T-helper 2 cell treated with Interferon-gamma antibody and Interleukin-4, amounts not matched to agents 100 ng/mL and 5 ng/mL, for 36 hours (primary cell): ENCODE data around the gene ANKRD10. TPM values are rescaled to one million over a fixed set of nuclear protein-coding genes. Genes with fewer than 3 reads are reported as not detected.
"Not testable (repeated sequence)": the region's sequence is repeated elsewhere in the genome, so short reads cannot be mapped to it uniquely, and the experiment has no call there.

ENCODE experiments used
- intact Hi-C: fragments of 100-400 bp; cut with micrococcal nuclease; formaldehyde crosslinking; loops from one replicate; pipeline ENCODE4 v1.15.1; 2023
- total RNA-seq: library from RNA; stranded (reverse); gene quantifications from 2 replicates; pipeline ENCODE4 v1.2.3, GENCODE V29; 2022

Gene ANKRD10
- total RNA-seq, 1 donor from 2014 or later, result 124 TPM

DNA sequence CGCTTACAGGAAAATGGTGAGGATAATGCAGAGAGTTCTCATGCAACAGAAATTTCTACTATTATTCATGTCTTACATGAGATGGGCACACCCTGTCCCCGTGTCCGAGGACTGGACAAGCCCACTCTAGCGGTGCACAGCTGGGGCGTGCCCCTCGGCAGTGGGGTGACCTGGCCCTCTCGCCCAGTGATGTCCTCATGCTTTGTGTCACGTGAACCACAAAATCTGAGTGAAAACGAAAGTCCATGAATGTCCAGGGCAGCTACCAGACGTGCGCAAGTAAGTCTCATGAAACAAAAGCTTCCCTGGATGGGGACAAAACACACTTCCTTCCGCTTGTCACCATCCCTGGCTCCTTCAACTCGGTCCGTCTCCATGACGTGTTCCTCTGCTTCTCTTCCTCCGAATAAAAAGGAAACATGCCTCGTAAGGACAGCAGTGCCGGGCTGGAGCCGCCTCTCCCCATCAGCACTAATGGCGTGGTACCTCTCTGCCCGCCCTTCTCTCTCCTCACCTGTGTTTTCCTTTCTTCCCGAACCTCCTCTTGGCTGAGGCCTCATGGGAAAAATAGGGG is 45.6 kb downstream of the ANKRD10 start:
- intact Hi-C loops, result no loop called here

DNA sequence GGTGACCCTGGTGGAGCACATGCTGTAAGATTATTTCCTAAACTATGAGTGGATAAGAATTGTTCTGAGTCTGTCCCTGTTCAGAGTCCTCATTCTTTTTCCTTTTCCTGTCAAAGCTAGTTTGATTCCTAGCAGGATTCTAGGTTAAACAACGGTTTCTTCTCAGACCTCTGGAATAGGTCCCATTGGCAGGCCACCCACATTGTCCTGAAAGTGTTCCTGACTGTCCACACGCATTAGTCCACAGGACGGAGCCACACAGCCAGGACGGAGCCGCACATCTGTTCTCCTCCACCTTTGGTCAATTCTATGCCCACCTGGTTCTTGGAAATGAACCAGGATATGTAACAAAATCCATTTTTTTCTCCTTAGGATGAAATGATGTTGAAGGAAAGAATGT is 46.1 kb downstream of the ANKRD10 start:
- intact Hi-C loops, result no loop called here

DNA sequence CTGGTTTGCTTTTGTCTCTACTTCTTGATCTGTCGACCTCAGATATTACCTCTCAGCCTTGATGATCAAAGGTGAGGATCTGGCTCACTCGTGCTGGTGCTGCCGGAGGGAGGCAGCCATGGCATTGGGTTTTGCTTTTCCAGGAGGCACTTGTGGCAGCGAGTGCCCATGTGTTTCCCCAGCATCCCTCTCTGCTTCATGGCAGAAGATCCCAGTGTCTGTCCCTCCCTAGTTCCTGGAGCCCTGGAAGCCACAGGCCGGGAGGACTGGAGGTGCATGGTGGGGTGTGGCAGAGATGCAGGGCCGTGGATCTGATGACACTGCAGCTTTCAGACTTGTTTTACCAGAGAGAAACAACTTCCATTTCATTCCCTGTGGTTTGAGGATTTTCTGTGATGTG is 47.5 kb downstream of the ANKRD10 start:
- intact Hi-C loops, result no loop called here

DNA sequence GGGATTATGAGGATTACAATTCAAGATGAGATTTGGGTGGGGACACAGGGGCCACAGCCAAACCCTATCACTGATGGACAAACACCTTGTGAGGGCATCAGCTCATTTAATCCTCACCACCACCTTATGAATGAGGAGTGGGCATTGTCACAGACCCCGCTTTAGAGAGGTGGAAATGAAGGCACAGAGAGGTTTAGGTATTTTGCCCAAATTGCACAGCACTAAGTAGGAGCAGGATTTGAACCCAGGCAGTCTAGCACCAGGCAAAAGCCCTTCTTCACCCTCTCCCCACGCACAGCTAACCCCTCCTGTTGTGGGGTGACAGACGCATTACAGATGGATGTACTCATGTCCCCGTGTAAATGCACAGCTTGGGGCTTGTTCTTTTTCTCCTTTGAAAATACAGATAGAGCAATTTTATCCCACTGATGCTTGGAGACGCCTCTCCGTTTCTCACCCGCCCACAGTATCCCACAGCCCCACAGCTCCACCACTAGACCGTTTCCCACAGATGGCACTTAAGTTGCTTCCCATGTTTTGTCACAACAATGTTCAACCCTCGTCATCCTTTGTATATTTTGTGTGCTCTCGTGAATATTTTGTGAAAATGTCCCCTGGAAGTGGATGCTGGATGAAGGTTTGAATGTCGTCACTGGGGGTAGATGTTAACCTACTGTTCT is 48.2 kb downstream of the ANKRD10 start:
- intact Hi-C loops, result no loop called here

DNA sequence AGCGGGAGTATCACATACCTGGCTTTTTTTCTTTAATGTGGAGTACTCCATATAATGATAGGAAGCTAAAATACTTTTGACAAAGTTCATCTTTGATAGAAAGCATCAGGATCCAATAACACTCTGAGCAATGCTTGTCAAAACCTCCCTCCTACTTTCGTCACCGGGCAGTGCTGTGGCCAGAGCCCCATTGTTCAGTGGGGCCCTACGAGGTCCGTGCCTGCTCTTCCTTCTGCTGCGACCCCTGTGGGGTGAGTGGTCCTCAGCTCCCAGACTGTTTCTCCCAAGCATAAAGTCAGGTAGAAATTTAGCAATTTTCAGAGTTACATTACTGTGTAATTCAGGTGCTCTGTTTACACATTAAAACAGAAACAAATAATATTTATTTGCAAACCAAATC is 51.2 kb downstream of the ANKRD10 start:
- intact Hi-C loops, result no loop called here

DNA sequence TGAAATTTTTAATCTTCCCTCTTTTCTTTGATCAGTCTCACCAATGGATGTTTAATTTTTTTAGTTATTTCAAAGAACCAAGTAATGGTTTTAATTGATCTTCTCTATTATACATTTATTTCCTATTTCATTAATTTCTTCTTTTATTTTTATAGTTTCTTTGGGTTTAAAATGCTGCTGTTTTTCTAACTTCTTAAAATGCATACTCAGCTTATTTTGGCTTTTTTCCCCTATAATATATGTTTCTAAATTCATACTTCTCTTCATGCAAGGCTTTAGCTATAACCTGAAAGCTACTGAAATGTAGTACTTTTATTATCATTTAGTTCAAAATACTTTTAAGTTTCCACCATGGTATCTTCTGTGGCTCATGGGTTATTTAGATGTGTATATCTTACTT is 53.9 kb downstream of the ANKRD10 start:
- intact Hi-C loops, result no loop called here

DNA sequence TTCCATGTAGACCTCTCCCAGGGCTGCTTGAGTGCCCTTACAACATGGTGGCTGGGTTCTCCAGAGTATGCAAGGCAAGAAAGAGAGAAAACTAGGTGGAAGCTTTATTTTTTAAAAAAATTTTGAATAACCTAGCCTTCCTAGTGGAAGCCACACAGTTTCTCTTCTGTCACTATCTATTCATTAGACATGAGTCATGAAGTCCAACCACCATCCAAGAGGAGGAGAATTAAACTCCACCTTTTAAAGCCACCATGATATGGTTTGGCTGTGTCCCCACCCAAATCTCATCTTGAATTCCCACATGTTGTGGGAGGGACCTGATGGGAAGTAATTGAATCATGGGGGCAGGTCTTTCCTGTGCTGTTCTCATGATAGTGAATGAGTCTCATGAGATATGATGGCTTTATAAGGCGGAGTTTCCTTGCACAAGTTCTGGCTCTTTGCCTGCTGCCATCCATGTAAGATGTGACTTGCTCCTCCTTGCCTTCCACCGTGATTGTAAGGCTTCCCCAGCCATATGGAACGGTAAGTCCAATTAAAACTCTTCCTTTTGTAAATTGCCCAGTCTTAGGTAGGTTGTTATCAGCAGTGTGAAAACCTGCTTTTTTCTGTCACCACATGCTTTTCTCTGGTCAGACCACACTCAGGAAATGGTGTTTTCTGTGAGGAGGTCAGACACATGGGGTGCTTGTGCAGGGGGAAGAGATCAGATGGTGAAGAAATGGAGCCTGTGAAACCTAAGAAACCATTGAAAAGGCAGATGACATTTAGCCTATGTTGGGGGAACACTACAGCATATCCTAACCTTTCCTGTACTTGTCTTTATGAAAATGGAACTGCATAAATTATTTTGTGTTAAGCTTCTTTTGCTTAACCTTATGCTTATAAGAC is 57.7 kb downstream of the ANKRD10 start:
- intact Hi-C loops, result no loop called here

DNA sequence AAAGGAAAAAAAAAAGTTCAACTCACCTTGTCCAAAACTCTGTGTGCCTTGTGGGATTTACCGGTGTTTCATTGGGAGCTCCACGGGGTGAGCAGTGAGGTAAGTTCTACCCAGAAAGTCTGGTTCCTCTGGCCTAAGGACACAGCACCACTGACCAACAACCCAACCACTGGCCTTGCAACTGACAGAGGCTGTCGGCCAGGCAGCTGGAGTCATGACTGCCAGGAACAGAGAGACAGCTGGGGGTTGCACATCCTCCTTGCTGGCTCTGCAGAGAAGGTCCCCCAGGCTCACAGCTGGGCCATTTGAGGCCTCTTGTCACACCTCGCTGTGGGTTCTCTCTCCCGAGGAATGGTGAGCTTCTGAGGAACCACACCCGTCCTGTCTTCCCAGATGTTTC is 59.5 kb downstream of the ANKRD10 start:
- intact Hi-C loops, result no loop called here

DNA sequence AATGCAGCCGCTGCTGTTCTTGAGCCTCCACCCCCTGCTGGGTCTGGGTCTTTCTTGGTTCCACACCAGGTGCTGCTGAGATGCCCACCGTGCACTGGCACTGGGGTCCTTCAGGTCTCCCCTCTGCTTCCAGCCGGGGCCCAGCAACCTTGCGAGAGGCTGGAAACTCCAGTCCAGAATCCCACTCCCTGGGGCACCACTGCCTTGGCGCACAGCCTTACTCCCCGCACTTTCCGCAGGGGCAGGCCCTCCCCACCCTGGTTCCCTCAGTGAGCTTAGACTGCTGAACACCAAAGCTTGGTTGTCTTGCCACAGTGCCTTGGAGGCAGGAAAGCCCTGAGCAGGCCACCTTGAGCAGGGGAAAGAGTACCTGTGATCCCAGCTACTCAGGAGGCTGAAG is 60.0 kb downstream of the ANKRD10 start:
- intact Hi-C loops, result no loop called here

DNA sequence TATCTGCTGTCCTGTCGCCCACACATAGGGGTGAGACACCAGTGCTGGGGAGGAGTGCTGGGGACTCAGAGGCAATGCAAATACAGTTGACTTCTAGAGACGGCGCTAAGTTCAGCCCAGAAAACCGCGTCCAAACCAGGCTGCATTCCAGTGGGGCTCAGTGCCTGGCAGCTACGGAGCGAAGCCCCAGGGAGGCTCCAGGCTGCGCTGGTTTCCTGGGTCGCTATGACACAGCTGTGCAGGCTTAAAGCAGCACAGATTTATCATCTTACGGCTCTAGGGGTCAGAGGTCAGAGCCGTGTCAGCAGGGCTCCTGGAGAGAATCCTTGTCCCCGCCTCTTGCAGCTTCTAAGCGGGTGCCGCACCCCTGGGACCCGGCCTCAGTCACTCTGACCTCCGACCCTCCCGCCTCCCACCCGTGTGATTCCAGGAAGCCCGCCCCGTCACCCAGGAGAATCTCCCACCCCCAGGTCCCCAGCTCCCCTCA is 61.6 kb downstream of the ANKRD10 start:
- intact Hi-C loops, result no loop called here

DNA sequence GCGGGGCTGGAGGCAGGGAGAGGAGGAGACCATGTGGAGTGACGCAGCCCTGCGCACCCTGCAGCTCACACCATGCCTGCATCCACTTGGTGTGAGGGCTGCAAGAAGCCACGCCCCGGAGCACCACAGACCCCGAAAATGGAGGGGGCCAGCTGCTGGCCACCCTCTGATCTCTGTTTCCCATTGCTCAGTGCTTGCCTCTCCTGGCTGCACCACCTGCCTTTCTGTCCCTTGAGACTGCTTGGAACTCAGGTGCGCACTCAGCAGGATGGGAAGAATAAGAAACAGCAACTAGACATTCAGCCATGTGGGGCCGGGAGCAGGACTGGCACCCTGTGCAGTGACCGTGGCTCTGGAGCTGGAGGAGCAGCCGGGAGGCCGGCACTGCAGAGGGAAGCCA is 64.0 kb downstream of the ANKRD10 start:
- intact Hi-C loops, result no loop called here

DNA sequence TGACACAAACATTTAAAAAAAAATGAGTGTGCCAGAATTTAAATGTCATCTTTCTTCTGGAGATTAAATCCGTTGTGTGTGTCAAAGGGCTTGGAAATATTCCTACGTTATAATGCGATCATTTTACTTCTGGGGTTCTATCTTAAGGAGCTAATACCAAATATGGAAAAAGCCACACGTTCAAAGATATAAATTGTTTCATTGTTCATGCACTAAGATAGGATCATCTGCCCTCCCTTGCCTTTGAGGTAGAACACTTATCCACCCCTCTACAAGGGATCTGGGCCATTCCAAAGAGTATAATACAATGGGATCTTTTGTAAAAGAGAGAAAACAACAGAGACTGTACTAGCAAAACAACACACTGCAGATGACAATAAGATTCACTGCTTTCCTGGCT is 64.9 kb downstream of the ANKRD10 start:
- intact Hi-C loops, result no loop called here

DNA sequence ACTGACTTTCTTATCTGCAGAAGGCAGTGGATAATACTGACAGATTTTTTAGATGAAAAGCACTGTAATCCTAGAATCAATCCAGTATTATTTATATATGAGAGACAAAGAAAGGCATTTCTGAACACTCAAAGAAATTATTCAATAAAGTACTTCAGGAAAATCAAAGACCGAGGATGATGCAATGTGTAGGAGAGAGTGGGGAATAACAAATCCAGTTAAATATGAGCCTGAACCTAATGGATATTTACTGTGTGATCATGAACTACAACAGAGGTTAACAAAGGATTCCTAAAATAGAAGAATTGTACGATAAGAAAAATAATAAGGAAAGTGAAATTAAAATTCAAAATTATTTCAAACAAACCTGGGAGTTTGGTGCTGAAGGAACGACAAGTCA is 69.3 kb downstream of the ANKRD10 start:
- intact Hi-C loops, result no loop called here

DNA sequence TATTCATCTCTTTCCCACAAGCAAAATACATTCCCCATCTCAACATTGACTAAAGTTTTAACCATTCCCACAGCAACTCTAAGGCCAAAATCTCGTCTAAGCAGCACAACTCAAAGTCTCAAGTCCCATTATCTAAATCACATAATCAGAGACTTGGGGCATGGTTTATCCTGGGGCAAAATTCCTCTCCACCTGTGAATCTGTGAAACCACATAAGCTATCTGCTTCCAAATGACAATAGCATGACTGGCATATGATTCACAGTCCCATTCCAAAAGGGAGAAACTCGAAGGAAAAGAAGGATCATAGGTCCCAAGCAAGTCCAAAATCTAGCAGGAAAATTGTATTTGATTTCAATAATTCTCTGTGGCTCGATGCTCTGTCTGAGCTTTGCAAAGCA is 73.0 kb downstream of the ANKRD10 start:
- intact Hi-C loops, result no loop called here

DNA sequence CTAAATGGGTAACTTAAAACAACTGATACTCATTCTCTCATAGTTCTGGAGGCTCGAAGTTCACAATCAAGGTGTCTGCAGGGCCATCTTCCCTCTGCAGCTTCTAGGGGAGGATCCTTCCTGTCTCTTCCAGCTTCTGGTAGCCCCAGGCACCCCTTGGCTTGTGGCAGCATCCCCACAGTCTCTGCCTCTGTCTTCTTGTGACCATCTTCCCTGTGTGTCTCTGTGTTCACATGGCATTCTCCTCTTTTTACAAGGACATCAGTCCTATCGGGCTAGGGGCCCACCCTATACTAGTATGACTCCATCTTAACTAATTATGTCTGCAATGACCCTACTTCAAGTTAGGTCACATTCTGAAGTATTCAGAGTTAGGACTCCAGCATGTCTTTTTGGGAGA is 73.5 kb downstream of the ANKRD10 start:
- intact Hi-C loops, result no loop called here

DNA sequence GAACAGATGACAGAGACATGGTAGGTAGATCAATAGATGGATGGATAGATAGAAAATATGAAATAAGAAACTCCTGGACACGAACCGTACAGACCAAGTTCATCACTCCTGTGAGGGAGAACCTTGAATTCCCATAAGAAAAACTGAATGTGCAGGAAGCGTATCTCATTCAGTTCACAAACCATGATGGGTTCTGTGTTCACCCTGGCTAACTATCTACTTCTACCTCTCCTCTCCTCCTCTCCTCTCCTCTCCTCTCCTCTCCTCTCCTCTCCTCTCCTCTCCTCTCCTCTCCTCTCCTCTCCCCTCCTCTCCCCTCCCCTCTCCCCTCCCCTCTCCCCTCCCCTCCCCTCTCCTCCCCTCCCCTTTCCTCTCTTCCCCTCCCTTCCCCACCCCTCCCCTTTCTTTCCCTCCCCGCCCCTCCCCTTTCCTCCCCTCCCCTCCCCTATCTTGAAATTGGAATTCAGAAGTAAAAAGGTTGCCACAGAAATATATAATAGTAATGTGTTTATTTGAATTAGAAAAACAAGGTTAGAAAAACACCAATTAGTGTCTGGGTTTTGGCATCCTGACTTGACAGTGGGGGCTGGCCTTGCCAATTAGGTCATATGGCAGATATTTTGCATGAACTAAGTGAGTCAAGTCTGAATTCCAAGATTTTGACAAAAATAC is 75.9 kb downstream of the ANKRD10 start:
- intact Hi-C loops, result no loop called here

DNA sequence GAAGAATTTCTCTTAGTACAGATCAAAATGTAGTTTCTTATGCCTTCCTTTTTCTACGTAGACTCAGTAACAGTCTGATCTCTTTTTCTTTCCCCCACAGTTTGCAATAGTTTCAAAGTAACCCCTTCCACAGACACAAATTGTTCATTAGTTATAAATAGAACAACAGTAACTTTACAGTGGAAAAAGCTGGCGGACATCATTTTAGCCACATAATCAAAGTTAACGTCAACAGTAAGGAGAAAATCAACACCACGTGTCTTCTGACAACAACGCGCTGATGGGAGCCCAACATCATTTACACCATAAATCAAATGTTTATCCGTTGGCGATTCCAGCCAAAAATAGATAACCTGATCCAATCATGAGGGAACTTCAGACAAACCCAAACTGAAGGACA is 76.8 kb downstream of the ANKRD10 start:
- intact Hi-C loops, result no loop called here

DNA sequence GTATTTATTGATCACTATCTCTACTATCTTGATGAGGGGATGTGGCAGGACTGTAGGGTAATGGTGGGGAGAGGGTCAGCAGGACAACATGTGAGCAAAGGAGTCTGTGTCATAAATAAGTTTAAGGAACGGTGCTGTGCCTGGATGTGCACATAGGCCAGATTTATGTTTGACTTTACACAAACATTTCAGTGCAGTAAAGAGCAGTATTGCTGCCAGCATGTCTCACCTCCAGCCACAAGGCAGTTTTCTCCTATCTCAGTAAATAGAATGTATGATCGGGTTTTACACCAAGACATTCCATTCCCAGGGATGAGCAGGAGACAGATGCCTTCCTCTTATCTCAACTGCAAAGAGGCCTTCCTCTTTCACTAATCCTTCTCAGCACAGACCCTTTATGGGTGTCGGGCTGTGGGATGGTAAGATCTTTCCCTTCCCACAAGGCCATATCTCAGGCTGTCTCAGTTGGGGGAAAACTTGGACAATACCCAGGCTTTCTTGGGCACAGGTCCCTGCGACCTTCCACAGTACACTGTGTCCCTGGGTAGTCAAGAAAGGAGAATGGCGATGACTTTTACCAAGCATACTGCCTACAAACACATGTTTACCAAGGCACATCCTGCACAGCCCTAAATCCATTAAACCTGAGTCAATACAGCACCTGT is 77.3 kb downstream of the ANKRD10 start:
- intact Hi-C loops, result not testable (repeated sequence)

DNA sequence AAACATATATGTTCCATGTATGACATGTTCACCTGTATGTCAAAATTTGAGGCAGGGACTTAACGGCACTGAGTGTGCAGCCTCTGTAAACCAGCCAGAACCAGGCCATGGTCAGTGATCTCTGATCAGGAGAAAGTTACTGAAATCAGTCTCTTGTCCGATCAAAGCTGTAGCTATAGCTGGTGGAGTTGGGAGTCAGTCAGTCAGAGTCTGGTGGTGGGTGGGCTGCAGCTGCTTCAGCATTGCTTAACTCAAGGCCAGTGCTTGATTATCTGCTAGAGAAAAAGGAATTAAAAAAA is 78.3 kb downstream of the ANKRD10 start:
- intact Hi-C loops, result no loop called here

DNA sequence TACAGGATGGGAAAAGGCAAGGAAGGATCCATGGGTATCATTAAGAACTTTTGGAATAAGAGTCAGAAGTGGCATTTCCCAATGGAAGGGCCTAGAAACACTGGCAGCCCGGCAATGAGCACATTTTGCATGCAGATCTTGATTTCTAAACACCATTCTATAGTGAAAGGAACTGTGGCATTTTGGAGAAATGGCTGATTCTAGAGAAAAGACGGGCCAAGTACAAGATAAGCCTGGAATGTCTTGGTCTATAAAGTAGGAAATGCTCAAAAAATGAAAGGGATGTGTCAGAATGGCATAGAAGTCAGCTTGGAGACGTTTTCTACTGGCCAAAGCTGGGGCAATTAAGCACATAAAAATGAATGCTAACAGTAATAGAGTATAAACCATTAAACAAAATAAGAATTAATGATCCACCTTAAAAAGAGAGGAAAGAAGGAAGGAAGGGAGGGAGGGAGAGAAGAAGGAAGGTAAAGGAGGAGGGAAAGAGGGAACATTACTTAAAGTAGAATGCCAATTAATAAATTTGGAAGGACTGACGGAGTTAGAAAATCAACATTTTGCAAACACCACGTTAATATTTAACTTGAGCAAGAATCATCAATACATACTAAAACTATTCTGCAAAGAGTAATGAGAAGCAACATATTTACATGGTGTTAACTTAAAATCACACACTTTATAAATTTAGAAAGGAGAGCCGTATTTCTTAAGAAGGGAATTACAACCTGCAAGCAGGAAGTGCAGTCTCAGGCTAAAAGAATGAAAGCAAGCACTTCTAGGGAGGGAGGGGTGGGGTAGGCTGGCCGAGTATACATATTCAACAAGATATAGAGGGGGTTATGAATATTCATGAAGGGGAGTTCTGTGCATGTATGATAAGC is 78.9 kb downstream of the ANKRD10 start:
- intact Hi-C loops, result no loop called here
